ENCODE data around the gene RAB15.

Gene RAB15

GRCh38 chr14:64906022-64906421 is 66.1 kb downstream of the RAB15 start:
- DNase-seq (ENCODE audit: low spot score) = no peak

- DNase-seq (ENCODE audit: low spot score) = no peak
These were observed 72.2 kb downstream of the RAB15 start for GRCh38 chr14:64899958-64900357.
